Stimulated activated CD4-positive, alpha-beta T cell treated with anti-CD3 and anti-CD28 coated beads, Interleukin-12 subunit alpha, Interleukin-12 subunit beta, amount 100 ng/mL, for 24 hours (primary cell): ENCODE measurements around the gene BLID.

Experiments used
- DNase-seq, 2 experiments: peaks; one replicate each; pipeline ENCODE4 v3.0.0-alpha.2; 2020; ENCODE audit warnings: low read depth in 2 of 2

The BLID gene

DNA sequence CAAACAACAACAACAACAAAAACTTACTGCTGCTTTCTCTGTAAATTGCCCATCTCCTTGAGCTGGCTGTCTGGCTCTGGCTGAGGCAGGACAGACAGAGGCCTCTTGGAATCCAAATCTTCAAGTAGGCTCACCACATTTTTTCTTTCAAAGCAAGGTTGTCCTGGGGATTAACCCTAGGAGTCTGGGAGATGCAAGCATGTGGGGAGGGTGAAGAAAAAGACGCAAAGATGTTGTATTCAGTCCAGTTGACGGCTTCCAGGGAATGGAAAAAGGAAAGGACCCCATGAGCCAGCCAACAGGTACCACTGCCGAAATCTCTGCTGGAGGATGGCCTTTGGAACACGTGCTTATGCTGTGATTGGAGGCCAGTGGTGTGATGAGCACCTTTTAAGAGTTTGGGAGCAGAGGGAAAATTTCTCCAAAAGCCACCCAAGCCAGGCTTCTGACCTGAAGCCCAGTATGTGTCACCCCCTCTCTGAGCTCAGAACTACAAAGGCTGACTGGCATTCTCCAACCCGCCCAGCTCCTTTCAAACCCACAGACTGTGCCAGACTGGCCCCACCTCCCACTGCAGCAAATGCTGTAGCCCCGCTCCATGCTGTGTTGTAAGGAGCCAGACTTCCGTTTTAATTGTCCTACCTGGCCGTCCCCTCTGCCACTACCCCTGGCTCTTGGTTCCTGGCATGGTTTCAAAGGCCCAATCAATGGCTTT is 10.8 kb downstream of the BLID start:
- DNase-seq, result no peak

DNA sequence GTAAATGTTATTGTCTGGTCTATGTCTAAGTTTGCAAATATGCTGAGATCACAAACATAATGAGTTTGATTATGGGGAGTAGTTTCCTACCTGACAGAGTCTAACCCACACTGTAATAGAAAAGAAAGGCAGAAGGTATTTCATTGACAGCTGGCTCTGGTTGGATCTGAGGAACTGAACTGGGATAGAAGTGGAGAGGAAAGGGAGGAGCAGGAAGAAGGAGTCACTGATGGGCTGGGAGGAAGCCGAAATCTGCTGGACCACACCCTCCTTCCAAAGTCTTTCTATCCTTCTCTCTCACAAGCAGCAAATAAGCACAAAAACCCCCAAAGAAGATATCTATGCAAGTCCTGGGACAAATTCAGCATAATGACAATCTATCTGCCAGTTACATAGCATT is 11.7 kb downstream of the BLID start:
- no peak for DNase-seq

DNA sequence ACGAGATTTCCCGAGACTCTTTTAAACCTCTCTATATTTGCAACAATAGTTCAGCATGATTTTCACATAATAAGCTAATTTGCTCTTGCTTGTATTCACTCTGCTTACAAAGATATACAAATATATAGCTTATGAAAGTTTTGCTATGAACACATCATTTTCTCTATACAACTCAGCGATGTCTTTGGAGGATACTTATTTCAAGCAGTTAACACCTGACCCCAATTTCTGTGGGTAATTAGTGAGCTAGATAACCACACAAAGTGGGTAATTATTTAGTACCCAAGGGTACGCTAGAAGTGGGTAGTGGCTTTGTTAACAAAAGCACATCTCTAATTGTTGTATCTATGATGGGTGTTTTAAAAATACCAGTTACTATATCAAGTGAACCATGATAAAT is 12.3 kb downstream of the BLID start:
- no peak for DNase-seq

DNA sequence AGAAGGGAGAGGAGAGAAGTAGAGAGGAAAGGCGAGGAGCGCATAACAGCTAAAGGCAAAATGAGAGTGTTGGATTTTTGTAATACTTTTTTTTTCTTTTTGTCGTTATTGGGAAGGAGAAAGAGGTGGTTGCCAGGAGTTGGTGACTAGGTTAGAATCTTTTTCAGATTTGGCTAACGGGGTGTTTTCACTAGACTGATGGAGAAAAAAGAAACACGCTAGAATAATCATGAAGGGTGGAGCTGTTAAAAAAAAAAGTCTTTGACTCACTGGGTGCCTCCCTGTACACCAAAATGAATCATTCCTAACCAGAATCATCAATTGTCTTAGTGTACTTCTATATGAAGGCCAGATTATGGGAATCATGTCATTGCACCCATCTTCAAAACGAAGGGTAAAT is 12.7 kb downstream of the BLID start:
- DNase-seq, result no peak

DNA sequence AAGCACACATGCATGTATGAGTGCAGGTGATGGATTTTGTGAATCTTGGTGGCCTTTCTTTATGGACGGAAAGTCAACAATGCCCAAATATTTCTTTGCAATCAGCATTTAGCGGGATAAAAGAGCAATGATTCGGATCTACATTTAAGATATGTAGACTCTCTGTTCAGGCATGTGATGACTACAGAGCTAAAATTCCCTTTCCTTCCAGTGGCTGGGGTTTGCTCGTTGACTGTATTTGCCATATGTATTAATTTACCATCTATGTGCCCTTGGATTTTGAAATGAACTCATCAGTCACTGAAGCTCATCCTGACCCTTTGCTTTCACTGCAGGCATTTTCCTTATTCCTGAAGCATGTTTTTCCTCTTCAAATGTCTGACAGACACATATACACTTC is 13.6 kb downstream of the BLID start:
- no peak for DNase-seq

DNA sequence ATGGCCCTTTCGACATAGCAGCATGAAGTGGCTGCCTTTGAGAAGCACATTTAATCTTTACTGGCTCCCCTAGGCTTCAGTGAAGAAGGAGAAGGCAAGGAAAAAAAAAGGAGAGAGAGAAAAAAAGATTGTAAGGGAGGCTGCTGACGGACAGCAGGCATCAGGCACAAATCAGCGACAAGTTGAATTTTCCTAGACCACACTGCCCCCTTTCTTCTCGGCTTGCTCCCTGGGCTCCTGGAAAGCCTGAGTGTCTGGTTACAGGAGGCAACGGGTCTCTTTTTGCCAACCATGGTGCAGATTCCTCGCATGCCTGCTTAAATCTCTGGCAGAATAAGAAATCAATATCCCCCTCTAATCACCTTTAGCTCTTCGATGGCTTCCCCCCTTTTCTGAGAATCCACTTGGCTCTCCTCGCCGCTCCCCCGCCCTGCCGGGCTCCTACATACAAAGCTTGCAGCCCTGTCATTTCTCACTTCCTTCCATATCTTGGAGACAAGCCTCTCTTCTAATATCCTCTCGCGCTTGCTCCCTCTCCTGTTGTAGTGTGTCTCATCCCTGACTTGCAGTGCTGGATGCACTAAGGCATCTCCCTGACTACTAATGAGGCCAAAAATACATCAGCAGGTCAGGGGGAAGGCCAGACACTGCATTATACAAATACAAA is 14.3 kb downstream of the BLID start:
- DNase-seq, result no peak

DNA sequence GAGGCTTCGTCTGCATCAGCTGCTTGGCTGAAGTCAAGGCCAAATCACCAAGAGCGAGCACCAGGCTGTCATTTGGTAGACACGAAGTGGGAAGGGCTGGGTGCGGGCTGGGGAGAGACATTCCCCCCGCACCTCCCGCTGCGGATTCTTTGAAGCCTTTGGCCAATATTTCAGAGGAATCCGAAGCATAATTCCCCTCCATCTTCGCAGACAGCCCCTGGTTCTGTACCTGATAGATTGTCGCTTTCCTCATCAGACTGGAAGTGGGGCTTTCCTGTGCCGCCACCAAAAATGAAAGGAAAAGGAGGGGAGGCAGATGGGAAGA is 15.3 kb downstream of the BLID start:
- DNase-seq, result no peak

DNA sequence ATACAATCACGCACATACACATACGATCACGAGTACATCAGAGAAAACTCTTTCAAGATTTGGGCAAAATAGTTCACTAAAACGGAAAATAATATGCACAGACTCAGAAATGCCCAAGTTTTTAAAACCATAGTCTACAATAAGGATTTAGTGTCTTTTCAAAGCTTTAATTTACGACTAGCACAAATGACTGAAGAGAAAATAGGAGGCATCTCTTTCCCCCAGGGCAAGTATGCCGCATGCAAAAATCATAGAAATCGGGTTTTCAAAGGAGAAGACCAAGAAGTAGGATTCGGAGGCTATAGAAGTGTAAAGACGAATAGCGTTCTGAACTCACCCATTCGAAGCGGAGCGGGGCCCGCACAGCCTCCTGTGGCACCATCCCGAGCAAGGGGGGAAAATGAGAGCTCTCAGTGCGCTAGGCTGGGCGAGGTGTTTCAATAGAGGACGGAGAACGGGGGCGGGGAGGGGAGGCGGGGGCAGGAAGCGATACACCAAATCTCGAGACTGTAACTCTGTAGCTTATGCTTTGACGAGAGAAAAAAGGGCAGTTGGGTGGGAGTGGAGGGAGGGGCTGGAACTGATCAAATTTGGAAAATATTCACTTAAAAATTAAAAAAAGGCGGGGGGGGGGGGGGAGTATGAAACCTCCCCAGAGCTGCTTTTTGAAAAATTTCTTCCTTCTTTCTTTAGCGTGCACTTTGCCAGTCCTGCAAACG is 15.8 kb downstream of the BLID start:
- no peak for DNase-seq

DNA sequence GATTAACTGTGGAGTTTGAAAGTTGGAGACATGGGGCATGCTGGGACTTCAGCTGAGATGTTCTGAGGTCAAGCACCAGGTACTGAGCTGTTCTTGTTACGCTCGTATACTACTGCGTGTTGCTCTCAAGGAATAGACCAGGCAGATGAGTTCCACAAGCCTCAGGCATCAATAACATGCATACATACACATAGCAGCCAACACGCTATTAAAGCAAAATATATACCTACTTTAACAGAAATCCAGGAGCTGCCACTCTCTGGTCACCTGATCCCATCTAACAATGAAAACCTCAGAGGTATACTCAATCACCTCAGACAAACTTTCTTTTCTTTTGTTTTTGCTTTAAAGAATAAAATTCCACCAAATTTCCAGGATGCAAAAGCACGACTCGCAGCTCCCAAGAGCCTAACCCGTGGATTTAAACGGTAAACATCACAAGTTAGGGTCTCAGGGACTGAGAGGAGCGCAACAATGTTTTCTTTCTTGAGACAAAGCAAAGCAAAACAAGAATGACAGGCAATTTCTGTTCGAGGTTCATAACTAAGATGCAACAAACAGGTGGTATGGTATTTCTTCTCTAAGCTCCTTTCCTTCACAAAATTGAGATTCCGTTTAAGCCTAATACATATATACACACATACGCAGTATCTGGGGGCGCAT is 16.5 kb downstream of the BLID start:
- no peak for DNase-seq

DNA sequence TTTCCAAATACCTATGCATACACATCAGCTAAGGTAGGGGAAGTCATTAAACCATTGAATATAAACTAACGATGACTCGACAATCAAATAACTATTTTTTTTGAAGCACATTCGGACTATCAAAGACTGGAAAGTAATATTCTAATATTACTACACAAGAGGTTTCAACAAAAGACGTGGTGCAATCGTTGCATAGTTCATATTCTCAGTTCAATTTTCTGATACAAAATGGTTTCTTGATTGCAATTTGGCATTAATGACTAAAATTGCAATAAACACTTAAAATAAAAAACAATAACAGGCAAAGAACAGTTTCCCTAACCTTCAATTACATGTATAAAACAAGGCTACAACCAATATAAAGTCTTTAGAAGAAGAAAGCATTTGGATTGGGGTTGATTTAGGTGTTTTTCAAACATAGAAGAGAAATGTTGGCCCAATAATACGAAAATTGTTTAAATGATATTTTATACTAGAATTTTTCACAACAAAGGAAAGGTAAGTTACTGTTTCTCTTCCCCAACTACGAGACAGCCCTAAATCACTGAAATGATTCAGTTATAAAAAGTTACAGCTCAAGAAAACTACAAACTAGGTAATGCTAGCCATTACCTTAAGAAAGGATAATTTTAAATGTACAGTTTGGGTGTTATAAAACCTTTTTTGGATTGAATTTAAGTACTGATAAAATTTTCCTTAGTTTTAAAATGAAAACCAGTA is 17.6 kb downstream of the BLID start:
- no peak for DNase-seq

DNA sequence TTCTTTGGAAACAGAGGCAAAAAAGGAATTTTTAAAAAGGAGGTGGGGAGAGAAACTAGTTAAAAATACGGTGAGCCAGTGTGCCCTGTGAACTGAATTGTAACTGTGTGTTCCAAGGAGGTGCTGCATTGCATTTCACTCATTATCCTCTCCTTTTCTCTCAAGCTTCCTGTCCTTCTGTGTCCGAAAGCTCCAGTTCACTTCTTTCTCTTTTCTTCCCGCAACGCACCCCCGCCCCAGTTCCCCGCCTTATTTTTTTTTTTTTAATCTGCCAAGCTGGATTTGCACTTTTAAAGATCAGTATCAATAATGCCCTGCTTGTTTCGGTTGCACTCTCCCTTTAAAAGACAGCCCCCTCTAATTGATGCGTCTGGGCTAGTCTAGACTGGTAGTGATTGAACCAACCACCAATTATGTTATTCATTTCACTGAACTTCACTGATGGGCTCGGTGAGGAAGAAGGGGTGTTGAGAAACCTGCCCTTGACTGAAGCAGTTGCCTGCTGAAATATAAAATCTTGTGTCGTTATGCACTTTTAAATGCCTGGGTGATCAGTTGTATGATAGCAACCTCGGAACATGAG is 18.5 kb downstream of the BLID start:
- no peak for DNase-seq

DNA sequence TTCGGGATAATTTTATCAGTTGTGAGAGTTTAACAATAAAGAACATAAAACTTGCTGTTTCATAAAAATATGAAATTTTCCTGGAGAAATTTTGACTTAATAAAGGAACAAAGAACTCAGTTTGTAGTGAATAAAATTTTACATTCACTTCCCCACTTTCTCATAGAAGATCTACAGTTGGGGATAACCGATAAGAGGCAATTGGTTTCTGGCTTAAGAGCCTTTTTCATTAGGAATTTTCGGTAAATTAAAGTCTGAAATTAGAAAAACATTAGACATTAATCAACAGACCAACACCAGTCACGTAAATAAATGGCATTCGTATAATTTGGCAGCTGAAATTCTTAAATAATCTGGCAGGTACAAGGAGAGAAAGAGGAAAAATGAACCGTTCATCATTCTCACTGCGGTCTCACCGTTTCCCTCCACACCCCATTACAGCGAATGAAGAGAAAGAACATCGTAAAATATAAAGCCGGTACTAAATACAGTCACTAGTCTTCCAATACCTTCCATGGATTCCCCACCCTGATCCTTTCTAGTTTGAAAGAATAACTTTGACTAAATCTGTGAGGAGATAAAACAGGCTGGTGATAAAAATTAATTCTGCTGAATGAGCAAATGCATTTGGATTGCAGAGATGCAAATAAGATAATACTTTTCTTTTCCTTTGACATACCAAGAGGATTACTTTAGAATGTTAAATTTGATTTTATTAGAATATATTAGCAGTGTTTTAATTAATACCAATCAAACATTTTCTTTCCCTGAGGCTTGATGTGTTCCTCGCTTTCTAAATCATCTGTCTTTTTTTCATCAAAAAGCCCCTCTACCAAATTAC is 19.5 kb downstream of the BLID start:
- DNase-seq, result no peak

DNA sequence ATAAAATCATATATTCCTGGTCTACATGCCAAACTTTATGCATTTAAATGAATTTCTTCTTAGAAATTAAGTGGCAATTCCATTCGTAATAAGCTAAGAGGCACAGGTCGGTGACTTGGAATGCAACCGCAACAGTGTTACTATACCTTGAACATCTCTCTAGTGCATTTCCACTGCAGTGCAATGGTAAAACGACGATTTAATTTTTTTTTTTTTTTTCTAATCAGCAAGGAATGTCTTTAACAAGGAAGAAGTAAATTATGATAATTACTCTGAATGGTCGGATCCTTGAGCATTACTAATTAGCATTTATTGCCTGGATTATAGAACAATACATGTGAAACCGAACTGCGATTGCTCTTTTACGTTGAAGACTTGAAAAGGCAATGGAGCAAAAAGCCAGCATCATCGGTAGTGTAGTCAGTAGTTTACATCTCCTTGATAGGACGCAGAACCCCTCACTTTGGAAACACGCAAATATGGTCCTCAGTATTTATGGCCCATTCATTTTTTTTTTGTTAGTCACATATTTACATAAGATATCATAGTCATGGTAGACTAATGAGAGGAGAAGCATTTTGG is 20.2 kb downstream of the BLID start:
- no peak for DNase-seq

DNA sequence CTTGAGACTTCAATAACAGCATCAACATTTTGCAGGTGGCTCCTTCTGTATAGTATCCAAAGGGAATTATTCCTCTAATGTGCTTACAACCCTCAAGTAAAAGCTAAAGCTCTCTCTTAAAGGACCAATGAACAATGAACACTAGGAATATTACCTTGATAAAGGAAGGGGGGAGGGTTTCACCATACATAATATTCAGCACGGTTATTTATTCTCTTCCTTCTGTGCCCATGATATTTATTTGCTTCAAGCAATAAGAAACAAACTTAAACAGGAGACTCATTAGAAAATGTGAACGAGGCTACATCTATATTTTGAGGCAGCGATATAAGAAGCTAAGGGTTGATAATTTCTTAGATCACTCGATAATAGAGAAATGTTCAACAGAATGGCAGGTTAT is 21.2 kb downstream of the BLID start:
- no peak for DNase-seq

DNA sequence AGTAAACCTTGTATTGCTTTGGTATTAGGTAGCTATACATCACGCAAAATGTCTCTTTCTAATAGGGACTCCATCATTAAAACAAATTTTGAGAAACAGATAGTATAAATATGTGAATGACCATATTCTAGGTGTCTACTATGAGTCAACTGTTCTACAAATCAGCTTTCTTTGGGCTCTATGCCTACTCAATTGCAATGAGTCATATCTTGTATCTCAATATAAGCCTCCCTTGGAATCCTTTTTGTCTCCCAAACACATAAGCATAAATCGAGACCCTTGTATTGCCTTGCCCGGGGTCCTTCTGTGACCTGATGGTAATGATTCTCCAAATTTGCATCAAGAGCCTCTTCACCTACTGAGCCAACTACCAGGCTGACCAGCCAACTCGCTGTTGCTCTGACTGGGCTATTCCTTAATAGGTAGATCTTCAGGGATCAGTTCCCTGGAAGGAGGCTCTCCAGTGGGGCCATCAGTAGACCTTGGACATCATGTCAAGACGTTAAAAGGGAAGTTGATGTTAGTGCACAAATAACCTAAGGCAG is 22.2 kb downstream of the BLID start:
- no peak for DNase-seq

DNA sequence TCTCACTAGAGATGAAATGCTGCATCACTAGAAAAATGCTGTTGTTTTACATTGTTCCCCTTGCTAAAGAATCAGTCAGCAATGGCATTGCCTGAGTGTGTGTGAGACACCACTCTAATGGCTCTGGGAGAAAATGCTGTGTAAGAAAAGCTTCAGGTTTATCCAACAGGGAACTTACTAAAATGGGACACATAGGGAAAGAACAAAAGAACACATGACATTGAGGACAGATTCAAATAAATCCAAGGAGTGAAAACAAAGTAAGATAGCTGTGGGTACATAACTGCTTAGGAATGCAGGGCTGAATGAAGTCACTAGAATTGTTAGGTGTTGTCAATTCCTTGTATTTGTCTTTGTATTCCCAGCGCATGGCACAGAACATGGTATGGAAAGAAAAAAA is 24.2 kb downstream of the BLID start:
- no peak for DNase-seq

DNA sequence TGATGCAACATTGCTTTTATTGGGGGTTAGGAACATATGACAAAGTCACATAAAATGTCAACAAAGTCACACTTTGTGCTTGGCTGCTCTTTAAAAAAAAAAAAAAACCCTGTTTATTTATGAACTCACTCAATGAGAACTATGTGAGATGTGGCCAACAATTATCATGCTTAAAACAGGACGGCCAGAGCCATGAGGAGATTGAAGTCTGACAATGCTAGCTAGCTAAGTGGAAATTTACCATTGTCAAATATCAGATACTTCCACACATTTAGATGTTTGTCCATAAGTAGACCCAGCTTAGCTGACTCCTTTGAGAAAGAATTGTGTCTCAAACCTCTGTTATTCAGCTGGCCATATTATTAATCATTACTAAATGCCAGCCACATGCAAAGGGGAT is 26.9 kb downstream of the BLID start:
- no peak for DNase-seq

DNA sequence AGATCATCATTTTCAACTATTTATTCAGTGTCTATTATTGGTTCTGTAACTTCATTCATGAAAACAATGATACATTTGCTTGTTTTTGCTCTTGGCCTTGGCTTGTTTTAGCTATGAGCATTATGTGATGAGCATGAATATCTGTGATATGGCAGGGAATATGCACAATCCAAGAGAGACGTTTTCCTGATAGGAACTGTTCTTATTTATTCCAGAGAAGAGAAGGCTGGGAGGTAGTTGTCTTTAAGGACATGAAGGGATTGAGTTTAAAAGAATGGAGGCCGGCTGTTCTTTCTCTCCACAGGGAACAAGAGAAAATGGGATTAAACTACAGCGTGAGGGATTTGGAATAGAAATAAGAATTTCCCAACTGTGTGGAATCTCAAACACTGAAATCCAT is 30.3 kb downstream of the BLID start:
- DNase-seq, result no peak

DNA sequence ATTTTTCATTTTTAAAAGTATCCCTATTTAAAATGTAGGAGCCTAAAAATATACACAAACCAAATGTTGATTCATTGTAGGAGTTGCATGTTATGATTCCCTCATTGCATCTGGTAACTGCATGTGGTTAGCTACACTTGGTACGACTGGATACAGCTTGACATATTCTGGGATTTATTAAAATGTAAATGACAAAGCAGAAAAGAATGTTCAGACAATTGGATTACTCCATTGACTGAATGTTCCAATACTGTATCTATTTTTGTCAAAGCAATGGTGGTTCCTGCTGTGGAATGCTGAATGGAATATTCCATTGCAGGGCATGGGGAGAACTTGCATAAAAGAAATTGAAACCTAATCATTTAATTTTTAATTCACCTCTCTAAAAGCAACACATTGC is 30.8 kb downstream of the BLID start:
- no peak for DNase-seq

DNA sequence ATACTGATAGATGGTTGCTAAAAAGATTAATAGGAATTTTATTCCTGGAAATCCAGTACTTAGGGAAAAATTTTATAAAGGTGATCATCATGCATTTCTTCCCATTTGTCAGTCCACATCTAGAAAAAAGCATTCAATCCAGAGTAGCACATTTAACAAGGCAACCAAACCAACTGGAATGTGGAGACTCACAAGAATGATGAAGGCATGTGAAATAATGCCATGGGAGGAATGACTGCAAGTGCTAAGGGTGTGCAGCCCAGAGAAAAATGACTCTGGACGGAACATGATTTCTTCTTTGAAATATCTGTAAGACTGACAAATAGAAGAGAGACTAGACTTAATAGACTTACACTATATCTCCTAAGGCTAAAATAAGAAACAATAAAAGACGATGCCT is 33.8 kb downstream of the BLID start:
- DNase-seq, result no peak
